HFFc6 (cell line): ENCODE results near the gene UBQLN4. TPM values are rescaled to one million over a fixed set of nuclear protein-coding genes. Genes with fewer than 3 reads are reported as not detected.

Experiments
- DNase-seq: peaks from one replicate; pipeline ENCODE4 v3.0.0-alpha.2; 2018
- H3K27ac Mint-ChIP-seq: 2 replicates; pipeline ENCODE4 v1.8.0; 2020; ENCODE audit warnings: mild to moderate bottlenecking, mixed read lengths
- H3K27me3 Mint-ChIP-seq: 2 replicates; pipeline ENCODE4 v1.8.0; 2021; ENCODE audit warnings: mild to moderate bottlenecking, moderate library complexity, mixed read lengths; ENCODE audit not compliant: insufficient read depth
- H3K36me3 Mint-ChIP-seq: 2 replicates; pipeline ENCODE4 v1.8.0; 2021; ENCODE audit warnings: low read depth, mixed read lengths
- H3K4me1 Mint-ChIP-seq: 2 replicates; pipeline ENCODE4 v1.8.0; 2020; ENCODE audit warnings: low read depth, mixed read lengths
- H3K4me3 Mint-ChIP-seq: 2 replicates; pipeline ENCODE4 v1.8.0; 2020; ENCODE audit warnings: mild to moderate bottlenecking, moderate library complexity, mixed read lengths
- H3K9me3 Mint-ChIP-seq: 2 replicates; pipeline ENCODE4 v1.8.0; 2020; ENCODE audit warnings: mild to moderate bottlenecking, mixed read lengths
- CTCF ChIP-seq: fragments of 200-600 bp; sonication (generic); IDR thresholded peaks from 2 replicates; pipeline ENCODE4 v1.5.0; 2021; ENCODE audit warnings: antibody characterized with exemption, mild to moderate bottlenecking
- total RNA-seq, 6 experiments: library from RNA; stranded (reverse); fragmentation: NEBNext Ultra II Directional; extraction: Animal tissue kit (Norgen Biotek cat#: 25700); gene quantifications; 2 replicates in 1 of 6; 3 replicates in 5 of 6; pipeline ENCODE4 v1.2.3, GENCODE V29; 2021

UBQLN4 gene
- total RNA-seq, 6 experiments from 2014 or later: 31.6 to 36.0 (median 32.9) TPM

GRCh38 chr1:156064615-156065014 lies 11.0 kb upstream of the UBQLN4 start:
- TF ChIP-seq CTCF: no peak
- no peaks in the 10 kb centered on the region for H3K36me3 Mint-ChIP-seq
- no peak overlapping the region for H3K27ac Mint-ChIP-seq
- H3K27me3 Mint-ChIP-seq: no peaks in the 10 kb centered on the region
- DNase-seq: no peak
- H3K4me1 Mint-ChIP-seq: peaks cover 14% of the 10 kb centered on the region
- H3K4me3 Mint-ChIP-seq: no peak overlapping the region
- no peaks in the 10 kb centered on the region for H3K9me3 Mint-ChIP-seq

- Mint-ChIP-seq H3K36me3 (no peaks in the 10 kb centered on the region), H3K27ac (no peak overlapping the region), H3K27me3 (no peaks in the 10 kb centered on the region), H3K4me1 (peaks cover 14% of the 10 kb centered on the region), H3K9me3 (no peaks in the 10 kb centered on the region), H3K4me3 (no peak overlapping the region)
- DNase-seq: no peak
- no peak for TF ChIP-seq CTCF
These were observed 10.3 kb upstream of the UBQLN4 start for GRCh38 chr1:156063997-156064285.

- no peak overlapping the region for H3K27ac Mint-ChIP-seq
- H3K4me3 Mint-ChIP-seq: no peak overlapping the region
- no peaks in the 10 kb centered on the region for H3K9me3 Mint-ChIP-seq
- H3K4me1 Mint-ChIP-seq: peaks cover 10% of the 10 kb centered on the region
- peak; percentile 19 for DNase-seq
- no peak for TF ChIP-seq CTCF
- H3K27me3 Mint-ChIP-seq: no peaks in the 10 kb centered on the region
- H3K36me3 Mint-ChIP-seq: no peaks in the 10 kb centered on the region
These were observed 8.6 kb upstream of the UBQLN4 start for GRCh38 chr1:156062189-156062588.

- Mint-ChIP-seq H3K9me3 (no peaks in the 10 kb centered on the region), H3K4me3 (no peak within 1 kb of the TSS), H3K27me3 (no peaks in the 10 kb centered on the region), H3K4me1 (peaks cover 15% of the 10 kb centered on the region), H3K36me3 (peaks cover 6% of the 10 kb centered on the region), H3K27ac (no peak within 1 kb of the TSS)
- no peak for TF ChIP-seq CTCF
- no peak for DNase-seq
These were observed 7.5 kb upstream of the UBQLN4 start, which contains the start of gene RAB25 for GRCh38 chr1:156060937-156061636. Gene RAB25, plus strand, starts transcription at chr1:156061160. Its CDS starts 241 bp downstream, at chr1:156061401.

GRCh38 chr1:156056326-156056849 lies 2.8 kb upstream of the UBQLN4 start:
- peaks cover 22% of the 10 kb centered on the region for H3K4me1 Mint-ChIP-seq
- no peak overlapping the region for H3K4me3 Mint-ChIP-seq
- H3K9me3 Mint-ChIP-seq: no peaks in the 10 kb centered on the region
- no peak for DNase-seq
- TF ChIP-seq CTCF: no peak
- H3K27ac Mint-ChIP-seq: peak overlapping the region; percentile 53
- peaks cover 6% of the 10 kb centered on the region for H3K36me3 Mint-ChIP-seq
- H3K27me3 Mint-ChIP-seq: no peaks in the 10 kb centered on the region
